ENCODE data around the gene AMOTL1. TPM values are rescaled to one million over a fixed set of nuclear protein-coding genes. Genes with fewer than 3 reads are reported as not detected.

Gene AMOTL1
- total and polyA plus RNA-seq, 2 of the 8 experiments (the other 6 are each of a cell fraction or from before 2014, with no cell fraction given), result 9.0 to 27.6 TPM

DNA sequence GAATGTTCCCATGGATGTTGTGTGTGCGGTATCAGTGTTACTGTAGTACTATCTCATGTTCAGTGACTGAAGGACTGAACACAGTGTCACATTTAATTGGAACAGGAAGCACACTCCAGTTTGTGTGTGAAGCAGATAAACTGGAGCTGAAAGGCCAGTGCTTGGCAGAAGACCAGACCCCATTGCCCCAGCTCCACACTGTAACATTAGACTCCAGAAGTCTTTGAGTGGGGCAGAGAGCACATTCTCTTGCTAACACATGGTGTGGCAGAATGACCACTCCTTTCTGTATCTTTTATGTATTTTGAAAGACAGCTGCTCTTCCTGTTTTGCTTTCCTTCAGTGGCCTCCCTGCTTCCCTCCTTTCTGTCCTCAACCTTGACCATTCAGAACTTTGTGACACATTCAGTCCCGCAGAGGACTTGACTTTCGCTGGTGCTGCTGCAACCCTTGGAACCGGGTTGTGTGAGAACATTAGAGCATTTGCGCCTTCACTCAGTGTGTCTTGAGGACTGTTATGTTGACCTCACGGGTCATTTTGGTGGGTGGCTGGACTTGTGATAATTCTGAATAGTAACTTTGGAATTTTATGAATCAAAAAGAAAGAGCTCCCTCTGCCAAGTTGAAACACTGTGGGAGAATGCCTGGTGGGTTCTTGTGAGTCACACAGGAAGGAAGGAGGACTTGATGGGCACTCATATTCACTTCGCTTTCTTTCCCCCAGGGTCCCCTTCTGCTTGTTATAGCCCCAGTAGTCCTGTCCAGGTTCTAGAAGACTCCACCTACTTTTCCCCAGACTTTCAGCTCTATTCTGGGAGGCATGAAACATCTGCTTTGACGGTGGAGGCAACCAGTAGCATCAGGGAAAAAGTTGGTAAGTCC, 26.4 kb downstream of the AMOTL1 start:
- Histone ChIP-seq H3K23me2 (ENCODE audit: low read depth, low read length) (no peaks in the 10 kb centered on the region; the same call in 1 of the 2 replicates), H2BK20ac (ENCODE audit: low read length) (no peak overlapping the region), H4K8ac (ENCODE audit: extremely low read depth, insufficient read depth, low read length) (no peak overlapping the region), H3K79me2 (ENCODE audit: control insufficient read depth in 1 of 2, insufficient read depth in 2 of 2, low read length in 2 of 2) (peaks cover 0 to 67% of the 10 kb centered on the region in 2 experiments; a peak in 3 of 4 replicates), H3K18ac (ENCODE audit: extremely low read depth, low read length) (no peak overlapping the region), H3K36me3 (ENCODE audit: control insufficient read depth in 2 of 4, insufficient read depth in 4 of 4, low read length in 3 of 4) (peaks cover 0 to 3% (median 0%) of the 10 kb centered on the region in 4 experiments; a peak in 2 of 8 replicates), H3K4me1 (replicated peaks in 1 of 4; ENCODE audit: control insufficient read depth in 3 of 4, insufficient read depth in 4 of 4, low read length in 3 of 4) (no peaks in the 10 kb centered on the region), H2AFZ (ENCODE audit: low read length) (no peak overlapping the region), H2BK12ac (ENCODE audit: low read depth, low read length) (no peak overlapping the region), H3K9me3 (ENCODE audit: insufficient read depth in 2 of 2, low read depth in 1 of 2, low read length in 1 of 2) (no peaks in the 10 kb centered on the region), H3K9ac (replicated peaks in 1 of 4; ENCODE audit: extremely low read depth in 1 of 4, low read depth in 3 of 4, low read length in 3 of 4) (no peak overlapping the region), H2AK5ac (ENCODE audit: low read depth, low read length) (no peak overlapping the region), H4K91ac (replicated peaks; ENCODE audit: insufficient read length, low read length) (no peak overlapping the region), H3K23ac (ENCODE audit: insufficient read length) (no peak overlapping the region), H3K79me1 (ENCODE audit: low read depth, low read length) (peaks cover 4% of the 10 kb centered on the region; the same call in 1 of the 2 replicates), H3K4ac (replicated peaks; ENCODE audit: insufficient read length, low read depth, low read length) (no peak overlapping the region), H4K20me1 (replicated peaks in 1 of 2; ENCODE audit: control insufficient read depth in 1 of 2, insufficient read depth in 2 of 2, low read length in 2 of 2) (peaks cover 0 to 8% of the 10 kb centered on the region in 2 experiments), H3K4me3 (ENCODE audit: extremely low read depth in 1 of 4, insufficient read depth in 2 of 4, low read depth in 3 of 4, low read length in 4 of 4) (no peak overlapping the region), H4K5ac (ENCODE audit: insufficient read length, low read depth, low read length) (no peak overlapping the region), H3K56ac (replicated peaks; ENCODE audit: insufficient read length, low read depth, low read length) (no peak overlapping the region), H3K27ac (ENCODE audit: low read depth, low read length) (no peak overlapping the region), H3K14ac (ENCODE audit: insufficient read length) (no peak overlapping the region), H2BK5ac (ENCODE audit: low read depth, low read length) (no peak overlapping the region), H2BK120ac (replicated peaks; ENCODE audit: low read depth, low read length) (no peak overlapping the region), H2BK15ac (ENCODE audit: low read length) (no peak overlapping the region), H3K4me2 (ENCODE audit: insufficient read depth in 1 of 2, low read depth in 2 of 2, low read length in 2 of 2) (no peak overlapping the region), H3K27me3 (replicated peaks in 1 of 4; ENCODE audit: control insufficient read depth in 3 of 4, extremely low read depth in 1 of 4, insufficient read depth in 3 of 4, low read length in 3 of 4) (no peaks in the 10 kb centered on the region)
- FAIRE-seq (no peak), DNase-seq (ENCODE audit: low read depth in 1 of 2, low spot score in 2 of 2) (no peak)
- ChIA-PET POLR2A (ENCODE audit: partially characterized antibody) (interaction anchor here (1.0 to 1.1 kb wide), 2 partner anchors 9 to 16 kb away, joined by 3 to 4 read pairs; no protein-coding TSS in a partner anchor), CTCF (ENCODE audit: partially characterized antibody) (interaction anchor here (0.9 to 1.4 kb wide), 5 partner anchors 8 to 158 kb away, joined by 3 to 11 read pairs (median 3); no protein-coding TSS in a partner anchor)
- WGBS, 2 experiments (ENCODE audit: extremely low coverage in 1 of 2, insufficient coverage in 1 of 2, insufficient read length in 1 of 2, insufficient replicate concordance in 2 of 2, low coverage in 1 of 2, low lambda C conversion rate in 2 of 2, missing lambda C conversion rate in 1 of 2), result 93% methylated on average over 8 of the region's 8 CpGs; no CpG with 5 or more reads in 1 of the 2 experiments
- TF ChIP-seq JUND (IDR thresholded peaks at IDR 0.05; ENCODE audit: low read length), result no peak
- TF ChIP-seq, protein P1, sequence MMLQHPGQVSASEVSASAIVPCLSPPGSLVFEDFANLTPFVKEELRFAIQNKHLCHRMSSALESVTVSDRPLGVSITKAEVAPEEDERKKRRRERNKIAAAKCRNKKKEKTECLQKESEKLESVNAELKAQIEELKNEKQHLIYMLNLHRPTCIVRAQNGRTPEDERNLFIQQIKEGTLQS (IDR thresholded peaks at IDR 0.05; ENCODE audit: insufficient read depth, low read depth, low read length), result no peak
- no peak for TF ChIP-seq SIN3A (conservative IDR thresholded peaks at IDR 0.05 in 1 of 2, IDR thresholded peaks at IDR 0.05 in 1 of 2; ENCODE audit: low read depth in 1 of 2, low read length in 2 of 2)
- TF ChIP-seq BACH1 (IDR thresholded peaks at IDR 0.05; ENCODE audit: low read length), result no peak
- no peak for TF ChIP-seq CHD1 (IDR thresholded peaks at IDR 0.05; ENCODE audit: low read depth, low read length)
- no peak for TF ChIP-seq E2F6 (IDR thresholded peaks at IDR 0.05)
- no peak for TF ChIP-seq CTCF (IDR thresholded peaks at IDR 0.05; ENCODE audit: control extremely low read depth in 1 of 3, insufficient read depth in 1 of 3, low read depth in 1 of 3, low read length in 3 of 3)
